ES-I3 (cell line): ENCODE results near the gene NPM3.

Experiments used
- H3K36me3 ChIP-seq: 2 replicates; pipeline ENCODE4 v1.6.1; 2013; ENCODE audit warnings: mild to moderate bottlenecking, low read length, control low read depth, moderate library complexity; ENCODE audit not compliant: insufficient read depth
- H3K4me1 ChIP-seq: 2 replicates; pipeline ENCODE4 v1.6.1; 2013; ENCODE audit warnings: mild to moderate bottlenecking, control low read depth, low read length; ENCODE audit not compliant: insufficient read depth
- H3K9ac ChIP-seq: 2 replicates; pipeline ENCODE4 v1.6.1; 2013; ENCODE audit warnings: low read depth, mild to moderate bottlenecking, low read length, moderate library complexity
- H3K9me3 ChIP-seq: 2 replicates; pipeline ENCODE4 v1.6.1; 2013; ENCODE audit warnings: mild to moderate bottlenecking, low read length, moderate library complexity; ENCODE audit not compliant: control insufficient read depth, insufficient read depth

The NPM3 gene

DNA sequence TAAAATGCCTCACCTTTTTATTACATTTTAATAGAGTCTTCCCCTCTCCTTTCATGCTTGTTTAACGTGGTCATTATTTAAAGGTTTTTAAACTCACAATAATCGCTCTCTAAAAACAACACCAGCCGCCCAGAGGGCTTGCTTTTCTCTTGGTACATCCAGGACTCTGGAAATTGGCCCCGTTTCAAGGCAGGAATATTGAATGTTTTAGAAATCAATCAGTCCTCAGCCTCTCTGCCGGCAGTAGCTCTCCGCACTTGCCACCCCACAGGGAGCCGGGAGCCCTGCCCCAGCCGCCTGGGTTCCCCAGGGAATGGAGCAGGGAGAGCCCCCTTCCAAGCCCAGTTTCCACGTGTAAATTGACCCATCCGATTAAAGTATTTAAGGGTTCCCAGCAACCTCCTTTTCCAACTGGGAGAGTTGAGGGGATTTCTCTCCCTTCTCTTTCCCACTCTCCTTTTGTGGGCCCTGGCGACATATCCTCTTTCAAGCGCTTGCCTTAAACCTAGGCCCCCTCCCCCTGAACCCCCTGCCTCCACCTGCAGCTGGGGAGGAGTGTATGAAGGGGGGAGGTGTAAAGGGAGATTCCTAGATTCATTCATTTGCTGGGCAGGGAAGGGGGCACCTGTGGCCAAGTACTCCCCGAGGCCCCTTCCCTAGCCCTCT lies 9.2 kb downstream of the NPM3 start:
- Histone ChIP-seq H3K36me3 (no peaks in the 10 kb centered on the region), H3K4me1 (peaks cover 29% of the 10 kb centered on the region), H3K9ac (peak overlapping the region; percentile 36; the same call in 1 of the 2 replicates), H3K9me3 (no peaks in the 10 kb centered on the region)

DNA sequence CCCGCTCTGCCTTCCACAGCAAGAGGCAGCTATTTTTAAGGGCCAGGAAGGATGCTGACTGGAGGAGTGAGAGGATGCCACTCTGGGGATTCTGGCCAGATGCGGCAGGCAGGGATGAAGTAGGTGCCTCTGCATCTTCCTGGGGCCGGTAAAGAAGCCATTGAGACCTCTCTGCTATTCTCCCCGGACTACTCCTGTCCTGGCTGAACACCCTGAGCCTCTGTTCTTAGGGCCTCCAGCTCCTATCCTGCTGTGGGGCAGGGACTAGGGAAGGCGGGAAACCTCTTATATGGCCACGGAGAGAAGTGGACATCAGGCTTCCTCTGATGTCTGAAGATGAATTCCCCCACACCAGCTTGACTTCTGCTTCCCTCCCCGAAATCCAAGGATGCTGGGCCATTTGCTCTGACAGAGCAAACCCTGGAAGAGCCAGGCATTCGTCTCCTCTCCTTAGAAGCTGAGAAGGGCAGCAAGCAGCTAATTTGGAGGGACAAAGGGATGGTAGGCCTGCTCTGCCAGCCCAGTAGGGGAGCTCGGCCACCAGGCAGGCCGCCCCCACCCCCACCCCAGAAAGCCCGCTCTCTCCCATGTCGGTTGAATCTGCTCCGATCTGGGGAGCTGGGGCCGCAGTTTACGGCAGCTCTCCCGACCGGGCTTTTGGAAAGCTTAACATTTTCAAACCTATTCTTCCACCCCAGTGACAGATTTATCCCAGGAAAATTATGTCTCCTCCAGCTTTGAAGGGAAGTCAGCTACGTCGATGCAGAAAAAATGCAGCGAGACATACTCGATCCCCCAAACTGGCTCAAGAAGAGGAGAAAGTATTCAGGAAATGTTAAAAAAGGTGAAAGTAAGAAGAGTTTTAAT lies 10.1 kb downstream of the NPM3 start:
- no peak overlapping the region for H3K9ac ChIP-seq

DNA sequence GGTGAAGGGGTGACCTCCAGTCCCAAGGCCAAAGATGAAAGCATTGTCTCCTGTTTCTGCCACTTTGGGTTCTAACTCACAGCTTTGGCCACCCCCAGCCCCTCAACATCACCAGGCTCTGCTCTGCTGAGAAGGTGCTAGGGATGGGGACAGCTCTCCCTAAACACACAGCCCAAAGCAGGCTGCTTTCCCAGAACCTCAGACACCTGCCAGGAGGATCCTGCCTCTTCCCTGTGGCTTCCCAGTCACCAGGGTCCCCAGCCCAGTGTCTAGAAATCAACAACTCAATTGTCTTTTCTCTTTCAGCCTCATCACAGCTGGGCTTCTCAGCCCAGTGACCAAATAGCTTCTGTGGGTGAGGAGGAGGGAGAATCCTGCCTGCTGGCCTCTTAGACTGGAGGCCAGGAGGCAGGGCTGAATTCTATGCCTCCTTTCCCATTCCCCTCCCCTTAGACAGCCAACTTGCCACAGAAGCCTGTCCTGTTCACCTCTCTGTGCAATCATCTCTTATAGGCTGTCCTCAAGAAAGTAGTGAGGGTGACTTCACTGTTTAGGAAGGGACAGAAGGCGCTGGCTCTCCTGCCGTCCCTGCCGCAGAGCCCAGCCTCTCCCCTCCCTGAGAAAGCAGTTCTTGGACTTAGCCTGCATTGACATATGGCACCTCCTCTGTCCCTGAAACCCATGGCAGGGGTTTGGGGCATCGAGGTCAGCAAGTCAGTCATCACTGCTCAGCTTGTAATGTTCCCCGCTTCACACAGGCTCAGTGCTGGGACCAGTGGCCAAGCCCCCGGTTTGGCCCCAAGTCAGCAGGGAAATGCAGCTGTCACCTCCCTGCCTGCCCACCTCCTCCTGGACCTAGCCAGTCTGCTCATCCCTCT lies 11.0 kb downstream of the NPM3 start:
- Histone ChIP-seq H3K36me3 (no peaks in the 10 kb centered on the region), H3K9ac (no peak overlapping the region), H3K4me1 (peaks cover 25% of the 10 kb centered on the region), H3K9me3 (no peaks in the 10 kb centered on the region)

More for the DNA sequence above, 10.1 kb downstream of the NPM3 start:
- peaks cover 29% of the 10 kb centered on the region for H3K4me1 ChIP-seq
- H3K9me3 ChIP-seq = no peaks in the 10 kb centered on the region
- H3K36me3 ChIP-seq = no peaks in the 10 kb centered on the region

DNA sequence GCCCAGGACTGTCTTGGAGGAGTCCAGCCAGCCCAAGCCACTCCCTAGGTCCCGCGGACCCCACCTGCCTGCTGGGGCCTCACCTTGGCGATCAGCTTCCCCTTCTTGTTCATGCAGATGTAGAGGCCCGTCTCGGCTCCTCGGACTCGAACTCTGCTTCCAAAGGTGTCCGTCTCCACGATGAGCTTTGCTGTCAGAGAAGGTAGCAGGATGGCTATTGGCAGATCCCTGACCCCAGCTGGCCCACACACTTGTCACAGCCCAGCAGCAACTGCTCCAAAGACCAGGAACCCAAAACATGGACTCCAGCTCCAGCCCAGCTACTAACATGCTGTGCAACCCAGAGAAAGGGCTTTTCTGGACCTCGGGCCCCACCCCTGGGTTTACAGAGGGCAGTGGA lies 11.9 kb downstream of the NPM3 start:
- H3K9me3 ChIP-seq = no peaks in the 10 kb centered on the region
- H3K4me1 ChIP-seq = peaks cover 21% of the 10 kb centered on the region
- H3K9ac ChIP-seq = no peak overlapping the region
- no peaks in the 10 kb centered on the region for H3K36me3 ChIP-seq

DNA sequence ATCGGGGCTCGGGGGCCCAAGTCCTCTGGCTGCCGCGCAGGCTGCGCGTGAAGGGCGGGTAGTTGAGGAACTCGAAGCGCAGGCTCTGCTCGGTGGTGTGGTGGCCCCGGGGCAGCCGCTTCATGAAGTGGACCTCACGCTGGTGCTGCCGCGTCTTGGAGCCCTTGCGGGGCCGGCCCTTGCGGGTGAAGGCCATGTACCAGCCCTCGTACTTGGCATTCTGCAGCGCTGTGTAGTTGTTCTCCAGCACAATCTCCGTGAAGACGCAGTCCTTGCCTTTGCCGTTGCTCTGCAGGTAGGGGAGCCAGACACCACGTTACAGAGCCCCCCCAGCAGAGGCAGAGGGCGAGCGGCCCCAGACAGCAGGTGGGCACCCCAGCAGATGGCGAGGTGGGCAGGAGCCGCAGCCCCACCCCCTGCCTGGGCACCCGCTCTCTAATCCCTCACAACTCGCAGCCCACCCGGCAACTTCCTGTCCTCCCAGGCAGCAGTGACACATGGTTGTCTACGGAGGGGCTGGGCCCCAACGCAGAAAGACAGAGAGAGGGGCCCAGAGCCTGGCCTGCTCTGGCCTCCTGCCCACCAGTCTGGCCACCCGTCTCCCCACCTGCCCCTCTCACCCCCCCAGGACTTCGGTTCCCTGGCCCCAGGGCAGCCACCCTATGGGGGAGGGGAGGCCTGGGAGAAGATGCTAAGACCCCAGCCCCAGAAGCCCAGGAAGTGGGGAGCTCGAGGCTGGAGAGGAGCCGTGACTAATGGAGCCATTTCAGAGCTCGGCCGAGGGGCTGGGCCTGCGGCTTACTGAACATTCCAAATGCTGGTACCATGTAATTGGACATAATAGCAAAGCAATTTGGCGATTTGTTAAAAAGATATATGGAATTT lies 12.7 kb downstream of the NPM3 start:
- Histone ChIP-seq H3K9me3 (no peaks in the 10 kb centered on the region), H3K36me3 (no peaks in the 10 kb centered on the region), H3K4me1 (peaks cover 21% of the 10 kb centered on the region), H3K9ac (no peak overlapping the region)

DNA sequence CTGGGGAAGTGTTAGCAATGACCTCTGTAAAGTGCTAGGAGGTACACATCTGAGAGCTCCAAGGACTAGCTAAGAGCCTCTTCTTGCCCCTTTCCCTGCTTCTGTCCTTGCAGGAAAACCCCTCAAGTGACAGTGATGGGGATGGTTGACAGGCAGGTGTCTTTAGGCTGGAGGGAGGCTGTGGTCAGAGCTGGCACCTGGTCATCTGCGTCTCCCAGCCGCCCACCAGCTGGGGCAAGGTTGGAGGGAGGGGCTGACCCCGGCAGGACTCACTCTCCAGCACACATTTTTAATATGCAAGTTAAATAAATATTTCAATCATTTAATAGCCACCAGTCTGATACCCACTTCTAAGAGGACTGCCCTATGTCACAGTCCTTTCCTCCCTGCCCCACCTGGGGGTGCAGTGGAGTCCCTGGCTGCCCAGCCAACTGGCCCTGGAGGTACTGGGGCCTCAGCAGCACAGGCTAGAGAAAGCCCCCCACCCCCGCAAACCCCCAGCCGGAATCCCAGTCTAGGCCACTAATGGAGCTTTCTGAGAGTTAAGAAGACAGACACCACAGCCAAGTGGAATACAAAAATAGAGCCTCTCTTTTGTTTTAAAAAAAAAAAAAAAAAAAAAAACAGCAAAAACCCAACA lies 13.6 kb downstream of the NPM3 start:
- Histone ChIP-seq H3K4me1 (peaks cover 21% of the 10 kb centered on the region), H3K9me3 (no peaks in the 10 kb centered on the region), H3K9ac (no peak overlapping the region), H3K36me3 (no peaks in the 10 kb centered on the region)

DNA sequence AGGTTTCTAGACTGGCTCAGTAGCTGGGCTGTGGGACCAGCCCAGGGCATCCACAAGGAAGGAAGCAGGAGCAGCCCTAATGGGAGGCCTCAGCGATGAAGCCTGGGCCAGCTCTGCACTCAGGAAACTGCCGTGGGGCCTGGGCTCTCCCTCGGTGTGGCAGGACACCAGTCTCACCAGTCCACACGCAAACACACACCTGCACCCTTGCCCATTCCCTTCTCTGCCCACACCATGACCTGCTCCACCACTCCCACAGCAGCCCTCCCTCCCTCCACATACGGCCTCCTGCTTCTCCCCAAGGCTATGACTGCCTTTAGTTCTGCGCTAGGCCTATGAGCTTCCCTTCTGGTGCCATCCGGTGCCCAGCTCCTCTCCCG lies 14.5 kb downstream of the NPM3 start:
- H3K4me1 ChIP-seq = peaks cover 14% of the 10 kb centered on the region
- H3K36me3 ChIP-seq = no peaks in the 10 kb centered on the region
- no peaks in the 10 kb centered on the region for H3K9me3 ChIP-seq
- H3K9ac ChIP-seq = no peak overlapping the region

DNA sequence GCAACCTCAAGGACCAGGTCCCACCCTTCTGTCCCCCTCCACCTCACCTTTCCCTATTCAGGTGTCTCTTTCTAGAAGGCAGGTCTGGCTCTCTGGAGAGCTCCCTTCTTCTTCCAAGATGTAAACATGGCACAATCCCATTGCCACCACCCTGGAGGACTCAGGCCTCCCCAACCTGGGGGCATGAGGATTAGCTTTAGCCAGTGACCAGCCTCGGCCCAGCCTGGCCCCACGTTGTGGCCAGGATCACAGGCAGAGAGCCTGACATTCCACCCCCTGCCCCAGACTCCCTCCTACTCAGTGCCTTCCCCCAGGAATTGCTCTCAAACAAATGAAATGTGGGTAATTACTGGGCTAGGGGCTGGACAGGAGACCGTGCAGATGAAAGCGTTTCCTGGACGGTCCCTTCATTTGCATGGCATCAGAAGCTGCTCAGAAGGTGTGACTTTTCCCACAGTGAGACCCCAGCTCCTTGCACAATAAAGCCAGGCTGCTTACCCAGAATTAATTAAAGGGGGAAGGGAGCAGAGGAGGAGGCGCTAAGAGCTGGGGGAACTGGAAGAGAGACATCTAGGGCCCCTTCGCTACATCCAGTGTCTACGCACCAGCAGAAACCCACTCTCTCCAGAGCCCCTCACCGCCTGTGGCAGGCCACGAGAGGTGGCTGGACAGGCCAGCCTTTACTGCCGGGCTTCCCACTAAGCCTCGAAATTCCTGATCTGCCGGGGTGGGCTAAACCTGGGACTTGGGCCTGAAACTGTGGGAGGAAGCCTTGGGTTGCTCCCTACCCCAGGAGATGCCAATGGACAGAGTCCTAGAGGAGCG lies 15.1 kb downstream of the NPM3 start:
- no peaks in the 10 kb centered on the region for H3K36me3 ChIP-seq
- H3K9me3 ChIP-seq = no peaks in the 10 kb centered on the region
- H3K9ac ChIP-seq = no peak overlapping the region
- H3K4me1 ChIP-seq = peaks cover 9% of the 10 kb centered on the region

DNA sequence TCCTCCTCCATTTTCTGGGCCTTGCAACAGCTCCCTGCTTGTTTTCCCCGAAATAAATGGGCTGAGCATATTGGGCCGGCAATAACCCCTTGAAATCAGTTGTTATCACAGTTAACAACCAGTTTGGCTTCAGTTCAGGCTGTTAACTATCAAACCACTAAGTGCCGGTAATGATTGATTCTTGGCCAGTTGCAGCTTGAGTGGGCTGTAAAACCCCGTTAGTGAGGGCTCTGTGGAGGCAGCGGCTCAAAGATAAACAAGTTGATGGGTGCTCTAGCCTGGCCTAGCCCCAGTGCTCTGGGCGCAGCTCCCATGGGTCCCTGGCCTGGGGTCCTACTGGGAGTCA lies 15.7 kb downstream of the NPM3 start:
- Histone ChIP-seq H3K9me3 (no peaks in the 10 kb centered on the region), H3K36me3 (no peaks in the 10 kb centered on the region), H3K9ac (no peak overlapping the region), H3K4me1 (peaks cover 3% of the 10 kb centered on the region; the same call in 1 of the 2 replicates)

DNA sequence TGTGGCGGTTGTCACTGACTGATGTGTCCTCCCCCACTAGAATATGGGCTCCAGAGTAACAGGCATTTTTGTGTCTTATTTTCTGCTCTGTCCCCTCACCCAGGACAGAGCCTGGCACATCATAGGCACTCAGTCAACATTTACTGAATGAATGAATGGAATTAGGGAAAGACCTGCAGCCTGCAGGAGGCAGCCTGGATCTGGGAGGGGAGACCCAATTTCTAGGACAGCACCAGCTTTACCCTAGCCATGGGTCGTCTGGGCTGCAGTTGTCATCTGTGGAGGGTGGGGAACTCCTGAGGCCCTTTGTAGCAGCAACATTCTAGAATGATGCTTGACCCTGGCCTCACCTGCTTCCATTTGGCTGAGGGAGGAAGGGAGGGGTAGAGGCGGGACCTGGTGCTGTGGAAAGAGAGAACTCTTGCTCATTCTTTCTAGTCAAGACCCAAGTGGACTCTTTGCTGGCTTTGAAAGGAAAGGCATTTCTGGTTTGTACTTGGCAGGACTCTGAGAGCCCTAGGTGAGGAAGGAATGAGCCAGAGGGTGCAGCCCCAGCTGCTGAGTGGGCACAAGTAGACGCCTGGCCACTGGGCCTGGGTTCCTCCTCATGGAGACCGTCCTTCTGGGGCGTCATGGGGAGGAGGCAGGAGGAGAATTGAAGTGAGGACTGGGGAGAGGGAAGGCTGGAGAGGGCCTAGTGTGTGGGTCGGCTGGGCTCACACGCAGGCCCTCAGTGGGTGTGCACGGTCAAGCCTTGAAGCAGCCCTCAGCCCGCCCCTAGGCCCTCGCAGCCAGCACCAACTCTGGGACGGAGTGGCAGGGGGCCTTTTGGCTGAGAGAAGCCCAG lies 16.3 kb downstream of the NPM3 start:
- Histone ChIP-seq H3K9ac (no peak overlapping the region), H3K36me3 (no peaks in the 10 kb centered on the region), H3K9me3 (no peaks in the 10 kb centered on the region), H3K4me1 (no peaks in the 10 kb centered on the region; the same call in 1 of the 2 replicates)

DNA sequence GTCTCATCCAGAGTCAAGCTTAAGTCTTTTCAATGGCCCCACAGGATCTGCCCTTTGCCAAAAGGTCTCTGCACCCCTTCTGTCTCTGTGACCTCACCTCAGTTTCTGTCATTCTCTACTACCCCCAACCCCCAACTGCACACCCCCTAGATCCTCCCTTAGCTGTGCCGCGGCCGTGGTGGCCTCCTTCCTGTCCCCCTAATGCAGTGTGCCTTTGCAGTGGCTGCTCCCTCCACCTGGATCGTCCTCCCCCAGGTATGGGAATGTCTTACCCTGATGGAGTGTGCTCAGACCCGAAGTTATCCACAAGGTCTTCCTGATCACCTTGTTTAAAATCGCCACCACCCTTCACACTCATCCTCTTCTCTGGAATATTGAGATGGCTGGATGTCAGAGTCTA lies 16.9 kb downstream of the NPM3 start:
- Histone ChIP-seq H3K9ac (no peak overlapping the region), H3K9me3 (no peaks in the 10 kb centered on the region), H3K36me3 (no peaks in the 10 kb centered on the region), H3K4me1 (no peaks in the 10 kb centered on the region)

DNA sequence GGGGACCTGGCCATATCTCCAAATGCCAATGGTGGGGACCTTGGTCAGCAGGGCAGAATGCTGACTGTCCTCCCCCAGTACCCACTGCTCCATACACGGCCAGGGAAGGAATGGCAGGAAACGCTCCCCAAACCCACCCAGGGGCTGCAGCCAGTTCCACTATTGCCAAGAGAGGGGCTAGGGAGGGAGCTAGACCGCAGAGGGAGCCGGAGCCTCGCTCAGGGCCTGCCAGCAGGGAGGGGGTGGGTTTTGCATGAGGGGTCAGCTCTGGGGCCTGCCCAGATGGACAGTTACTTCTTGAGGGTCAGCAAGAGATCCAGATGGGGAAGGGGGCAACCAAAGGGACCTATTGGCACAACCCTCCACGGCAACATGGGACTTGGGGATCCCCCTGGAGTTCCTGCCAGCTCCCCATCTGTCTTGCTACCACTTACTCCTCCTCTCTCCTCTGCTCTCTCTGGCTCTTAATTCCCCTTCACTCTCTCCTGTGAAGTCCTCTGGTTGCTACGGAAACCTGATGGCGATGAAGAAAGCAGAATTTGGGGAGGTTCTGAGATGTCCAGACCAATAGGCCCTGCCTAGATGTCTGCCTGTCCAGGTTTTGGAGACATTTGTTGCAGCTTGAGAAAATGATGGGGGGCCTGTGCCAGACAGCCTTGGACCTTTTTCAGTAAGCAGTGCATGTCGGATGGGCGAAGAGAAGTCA lies 20.0 kb downstream of the NPM3 start:
- Histone ChIP-seq H3K36me3 (no peaks in the 10 kb centered on the region), H3K9me3 (no peaks in the 10 kb centered on the region)

More for the DNA sequence above, 20.0 kb downstream of the NPM3 start:
- H3K4me1 ChIP-seq = peaks cover 11% of the 10 kb centered on the region
- no peak overlapping the region for H3K9ac ChIP-seq
